ENCODE results near the gene FAM117B.

DNA sequence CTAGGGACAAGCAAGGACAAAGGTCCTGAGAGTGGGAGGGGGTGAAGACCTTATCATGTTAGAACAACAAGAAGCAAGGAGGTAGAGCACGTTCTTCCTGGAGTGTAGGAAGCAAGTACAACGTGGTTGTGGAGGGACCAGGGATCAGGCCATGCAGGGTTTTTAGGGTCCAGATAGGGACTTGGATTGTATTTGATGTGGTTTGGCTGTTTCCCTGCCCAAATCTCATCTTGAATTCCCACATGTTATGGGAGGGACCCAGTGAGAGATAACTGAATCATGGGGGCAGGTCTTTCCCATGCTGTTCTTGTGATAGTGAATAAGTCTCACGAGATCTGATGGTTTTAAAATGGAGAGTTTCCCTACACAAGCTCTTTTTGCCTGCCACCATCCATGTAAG, 183.6 kb downstream of the FAM117B start:
- TF ChIP-seq, protein P1, sequence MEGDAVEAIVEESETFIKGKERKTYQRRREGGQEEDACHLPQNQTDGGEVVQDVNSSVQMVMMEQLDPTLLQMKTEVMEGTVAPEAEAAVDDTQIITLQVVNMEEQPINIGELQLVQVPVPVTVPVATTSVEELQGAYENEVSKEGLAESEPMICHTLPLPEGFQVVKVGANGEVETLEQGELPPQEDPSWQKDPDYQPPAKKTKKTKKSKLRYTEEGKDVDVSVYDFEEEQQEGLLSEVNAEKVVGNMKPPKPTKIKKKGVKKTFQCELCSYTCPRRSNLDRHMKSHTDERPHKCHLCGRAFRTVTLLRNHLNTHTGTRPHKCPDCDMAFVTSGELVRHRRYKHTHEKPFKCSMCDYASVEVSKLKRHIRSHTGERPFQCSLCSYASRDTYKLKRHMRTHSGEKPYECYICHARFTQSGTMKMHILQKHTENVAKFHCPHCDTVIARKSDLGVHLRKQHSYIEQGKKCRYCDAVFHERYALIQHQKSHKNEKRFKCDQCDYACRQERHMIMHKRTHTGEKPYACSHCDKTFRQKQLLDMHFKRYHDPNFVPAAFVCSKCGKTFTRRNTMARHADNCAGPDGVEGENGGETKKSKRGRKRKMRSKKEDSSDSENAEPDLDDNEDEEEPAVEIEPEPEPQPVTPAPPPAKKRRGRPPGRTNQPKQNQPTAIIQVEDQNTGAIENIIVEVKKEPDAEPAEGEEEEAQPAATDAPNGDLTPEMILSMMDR (IDR thresholded peaks at IDR 0.05): no peak
- TF ChIP-seq POLR2A (IDR thresholded peaks at IDR 0.05): no peak

Measured in uterus (tissue), 2 donors.